ENCODE data around the gene ATP8B2.
"Not testable (repeated sequence)": the region's sequence is repeated elsewhere in the genome, so short reads cannot be mapped to it uniquely, and the experiment has no call there.

Gene ATP8B2

GRCh38 chr1:154325583-154326545, 539 bp downstream of the ATP8B2 start:
- peak; percentile 43 for DNase-seq

GRCh38 chr1:154326546-154327465, 1.5 kb downstream of the ATP8B2 start:
- DNase-seq, result peak; percentile 10

GRCh38 chr1:154327466-154328317, 2.4 kb downstream of the ATP8B2 start:
- peak; percentile 49 for DNase-seq

GRCh38 chr1:154328318-154329151, 3.2 kb downstream of the ATP8B2 start:
- peak; percentile 80 for DNase-seq

GRCh38 chr1:154329152-154329521, 3.8 kb downstream of the ATP8B2 start:
- DNase-seq, result peak; percentile 10

GRCh38 chr1:154329551-154330131, 4.3 kb downstream of the ATP8B2 start:
- DNase-seq, result no peak

- DNase-seq, result no peak
Observed at GRCh38 chr1:154330669-154331068, 5.3 kb downstream of the ATP8B2 start.

GRCh38 chr1:154334079-154335024, 9.0 kb downstream of the ATP8B2 start:
- no peak for DNase-seq

GRCh38 chr1:154335025-154335714, 9.8 kb downstream of the ATP8B2 start:
- peak; percentile 65 for DNase-seq

GRCh38 chr1:154337253-154337894, 12.0 kb downstream of the ATP8B2 start:
- no peak for DNase-seq

GRCh38 chr1:154338875-154339274, 13.6 kb downstream of the ATP8B2 start:
- DNase-seq, result no peak

GRCh38 chr1:154341366-154341765, 16.0 kb downstream of the ATP8B2 start:
- DNase-seq, result not testable (repeated sequence)

- DNase-seq, result no peak
Observed at GRCh38 chr1:154342132-154342531, 16.8 kb downstream of the ATP8B2 start.

- DNase-seq, result no peak
Observed at GRCh38 chr1:154342836-154343472, 17.6 kb downstream of the ATP8B2 start.

GRCh38 chr1:154344977-154345837, 19.9 kb downstream of the ATP8B2 start:
- no peak for DNase-seq

- DNase-seq, result no peak
Observed at GRCh38 chr1:154346276-154346917, 21.1 kb downstream of the ATP8B2 start.

GRCh38 chr1:154347961-154348360, 22.6 kb downstream of the ATP8B2 start:
- DNase-seq, result no peak
